Naive B cell (primary cell): Measurements from ENCODE around the gene C16orf96. TPM values are rescaled to one million over a fixed set of nuclear protein-coding genes. Genes with fewer than 3 reads are reported as not detected.
A peak's percentile ranks its signal among the peaks of the same experiment; 100 is the strongest.

Experiments
- ATAC-seq, 2 donors: fragments of 150-1000 bp; cut with Tn5 transposase; 2 replicates each; pipeline ENCODE4 v1.10.0; 2021; ENCODE audit warnings: low read depth in 2 of 2, mild to moderate bottlenecking in 2 of 2, moderate library complexity in 2 of 2
- DNase-seq: peaks from one replicate; pipeline ENCODE4 v3.0.0; 2022
- H3K27ac Mint-ChIP-seq, 6 donors: one replicate each; pipeline ENCODE4 v1.8.0; 2020 to 2022; ENCODE audit warnings: mild to moderate bottlenecking in 6 of 6, mixed read lengths in 6 of 6, moderate library complexity in 5 of 6, inconsistent platforms in 2 of 6
- H3K27me3 Mint-ChIP-seq, 3 donors: one replicate each; pipeline ENCODE4 v1.8.0; 2021 to 2022; ENCODE audit warnings: mixed read lengths in 3 of 3, mild to moderate bottlenecking in 1 of 3
- H3K36me3 Mint-ChIP-seq, 2 donors: one replicate each; pipeline ENCODE4 v1.8.0; 2020 to 2022; ENCODE audit warnings: mixed read lengths in 2 of 2, inconsistent platforms in 1 of 2, mild to moderate bottlenecking in 1 of 2
- H3K4me1 Mint-ChIP-seq, 3 donors: one replicate each; pipeline ENCODE4 v1.8.0; 2020 to 2022; ENCODE audit warnings: mixed read lengths in 3 of 3, inconsistent platforms in 1 of 3, mild to moderate bottlenecking in 1 of 3, moderate library complexity in 1 of 3
- H3K4me3 Mint-ChIP-seq, 8 donors: one replicate each; pipeline ENCODE4 v1.8.0; 2020 to 2022; ENCODE audit warnings: mild to moderate bottlenecking in 8 of 8, mixed read lengths in 8 of 8, moderate library complexity in 8 of 8, inconsistent platforms in 2 of 8
- H3K9me3 Mint-ChIP-seq, 7 donors: one replicate each; pipeline ENCODE4 v1.8.0; 2020 to 2022; ENCODE audit warnings: mixed read lengths in 7 of 7, mild to moderate bottlenecking in 5 of 7, inconsistent platforms in 2 of 7, moderate library complexity in 1 of 7
- polyA plus RNA-seq, 6 donors: library from polyadenylated mRNA; unstranded; fragments of 300-500 nt; fragmentation: Illumina TruSeq; gene quantifications; one replicate each; pipeline ENCODE4 v1.2.3, GENCODE V29; 2021; ENCODE audit warnings: low read depth in 6 of 6

The C16orf96 gene
- polyA plus RNA-seq, 6 donors from 2014 or later: 0.09 to 0.11 TPM; not detected in 4

DNA sequence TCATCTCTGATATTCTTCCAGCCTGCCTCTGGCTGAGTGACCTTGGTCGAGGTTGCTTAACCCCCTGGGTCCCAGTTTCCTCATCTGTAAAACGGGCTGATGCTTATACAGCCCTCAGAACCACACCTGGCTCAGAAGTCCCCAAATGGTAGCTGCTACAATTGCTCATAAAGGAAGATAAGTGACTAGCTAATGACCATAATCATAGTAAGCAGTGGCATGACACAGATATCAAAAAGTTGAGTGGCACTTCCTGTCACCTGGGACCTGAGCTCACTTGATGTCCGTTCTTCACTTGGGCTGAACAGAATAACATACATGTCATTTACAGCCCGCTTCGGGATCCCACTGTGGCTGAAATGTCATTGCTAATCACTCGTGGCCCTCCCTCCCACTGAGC is 70.3 kb downstream of the C16orf96 start:
- Mint-ChIP-seq H3K27ac (peak overlapping the region; percentile 87 to 99 (median 98)), H3K4me1 (peaks cover 18 to 39% (median 29%) of the 10 kb centered on the region in 3 donors), H3K9me3 (peaks cover 0 to 5% (median 0%) of the 10 kb centered on the region in 7 donors), H3K36me3 (no peaks in the 10 kb centered on the region), H3K4me3 (peak overlapping the region; percentile 76 to 99 (median 96)), H3K27me3 (no peaks in the 10 kb centered on the region)
- ATAC-seq: no peak
- DNase-seq: no peak

DNA sequence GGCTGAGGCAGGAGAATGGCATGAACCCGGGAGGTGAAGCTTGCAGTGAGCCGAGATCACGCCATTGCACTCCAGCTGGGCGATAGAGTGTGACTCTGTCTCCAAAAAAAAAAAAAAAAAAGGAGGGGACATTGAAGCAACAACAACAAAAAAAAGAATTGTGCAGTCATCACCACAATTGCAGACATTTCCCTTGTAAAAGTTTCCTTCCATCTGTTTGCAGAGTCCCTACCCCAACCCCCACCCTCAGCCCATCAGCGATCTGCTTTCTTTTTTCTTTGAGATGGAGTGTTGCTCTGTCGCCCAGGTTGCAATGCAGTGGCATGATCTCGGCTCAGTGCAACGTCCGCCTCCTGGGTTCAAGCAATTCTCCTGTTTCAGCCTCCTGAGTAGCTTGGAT is 72.1 kb downstream of the C16orf96 start:
- H3K4me1 Mint-ChIP-seq: peaks cover 18 to 39% (median 29%) of the 10 kb centered on the region in 3 donors
- H3K27me3 Mint-ChIP-seq: no peaks in the 10 kb centered on the region
- H3K27ac Mint-ChIP-seq: no peak overlapping the region
- H3K36me3 Mint-ChIP-seq: no peaks in the 10 kb centered on the region
- DNase-seq: no peak
- H3K9me3 Mint-ChIP-seq: peaks cover 0 to 5% (median 0%) of the 10 kb centered on the region in 7 donors
- ATAC-seq: no peak
- peak overlapping the region in 1 of 8 donors; percentile 9 for H3K4me3 Mint-ChIP-seq

DNA sequence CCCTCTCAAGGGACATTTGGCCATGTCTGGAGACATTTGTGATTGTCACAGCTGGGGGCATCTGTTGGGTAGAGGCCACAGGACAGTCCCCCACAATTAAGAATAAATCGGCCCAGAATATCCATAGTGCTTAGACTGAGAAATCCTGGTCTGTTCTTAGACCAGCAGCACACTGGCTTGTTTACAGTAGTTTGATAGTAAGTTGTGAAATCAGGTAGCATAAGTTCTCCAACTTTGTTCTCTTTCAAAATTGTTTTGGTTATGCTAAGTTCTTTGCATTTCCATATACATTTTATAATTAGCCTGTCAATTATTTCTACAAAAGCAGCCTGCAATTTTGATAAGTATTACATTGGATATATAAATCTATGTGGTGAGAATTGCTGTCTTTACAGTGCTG is 75.3 kb downstream of the C16orf96 start:
- ATAC-seq (no peak), DNase-seq (no peak)
- Mint-ChIP-seq H3K27me3 (no peaks in the 10 kb centered on the region), H3K4me1 (peaks cover 6 to 20% (median 16%) of the 10 kb centered on the region in 3 donors), H3K4me3 (peak overlapping the region in 1 of 8 donors; percentile 3), H3K9me3 (peaks cover 0 to 5% (median 0%) of the 10 kb centered on the region in 7 donors), H3K27ac (no peak overlapping the region), H3K36me3 (no peaks in the 10 kb centered on the region)

DNA sequence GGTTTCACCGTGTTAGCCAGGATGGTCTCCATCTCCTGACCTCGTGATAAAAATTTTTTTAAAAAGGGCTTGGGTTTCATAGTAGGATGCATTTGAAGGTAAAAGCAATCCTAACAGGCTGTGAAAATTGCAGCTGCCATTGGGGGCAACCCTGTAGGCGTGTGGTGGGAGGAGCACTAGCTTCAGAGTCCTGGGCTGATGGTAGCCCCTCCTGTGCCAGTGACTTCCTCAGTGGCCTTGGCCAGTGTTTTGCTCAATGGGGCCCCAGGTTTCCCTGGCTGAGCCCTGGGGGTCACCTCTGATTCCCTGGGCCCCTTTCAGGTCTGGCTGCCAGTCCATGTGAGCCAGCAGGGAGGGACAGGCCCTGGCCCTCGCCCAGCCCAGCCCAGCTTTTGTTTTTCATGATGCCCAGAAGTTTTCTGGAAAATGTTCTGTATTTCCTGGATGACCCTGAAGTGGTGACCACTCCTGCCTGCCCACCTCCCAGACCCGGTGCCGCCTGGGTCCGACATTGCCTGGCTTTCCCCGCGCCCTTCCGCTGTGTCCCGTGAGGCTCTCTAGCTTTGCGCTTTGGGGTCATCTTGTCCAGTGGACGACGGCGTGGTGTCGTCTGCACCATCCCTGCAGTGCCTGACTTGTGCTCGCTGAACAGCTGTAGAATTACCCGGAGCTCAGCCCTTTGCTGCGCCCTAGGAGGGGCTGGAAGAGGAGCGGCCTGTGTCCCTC is 77.9 kb downstream of the C16orf96 start:
- Mint-ChIP-seq H3K27me3 (no peaks in the 10 kb centered on the region), H3K27ac (peak overlapping the region in 1 of 6 donors; percentile 82), H3K4me1 (peaks cover 3 to 12% (median 10%) of the 10 kb centered on the region in 3 donors), H3K4me3 (no peak overlapping the region), H3K36me3 (no peaks in the 10 kb centered on the region), H3K9me3 (peaks cover 0 to 5% (median 0%) of the 10 kb centered on the region in 7 donors)
- DNase-seq: no peak
- ATAC-seq: no peak

DNA sequence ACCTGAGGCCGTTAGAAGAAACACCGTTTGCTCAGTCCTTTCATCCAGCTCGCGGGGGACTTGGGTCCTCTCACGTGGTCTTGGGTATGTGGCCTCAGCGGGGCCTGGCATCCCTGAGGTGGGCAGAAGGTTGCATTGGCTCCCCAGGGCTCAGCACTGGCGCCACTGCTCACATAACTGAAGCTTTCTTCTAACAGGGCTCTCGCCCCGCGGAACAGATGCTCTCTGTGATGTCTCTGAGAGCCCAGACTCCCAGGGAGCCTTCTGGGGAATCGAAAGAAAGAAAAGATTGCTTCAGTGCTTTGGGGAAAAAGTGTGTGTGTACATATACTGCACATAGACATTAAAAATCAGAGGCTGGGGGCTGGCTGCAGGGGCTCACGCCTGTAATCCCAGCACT is 78.6 kb downstream of the C16orf96 start:
- no peak for ATAC-seq
- no peaks in the 10 kb centered on the region for H3K36me3 Mint-ChIP-seq
- H3K4me1 Mint-ChIP-seq: peaks cover 5 to 19% (median 13%) of the 10 kb centered on the region in 3 donors
- no peak overlapping the region for H3K4me3 Mint-ChIP-seq
- H3K27ac Mint-ChIP-seq: no peak overlapping the region
- no peak for DNase-seq
- peaks cover 0 to 5% (median 0%) of the 10 kb centered on the region in 7 donors for H3K9me3 Mint-ChIP-seq
- H3K27me3 Mint-ChIP-seq: no peaks in the 10 kb centered on the region

DNA sequence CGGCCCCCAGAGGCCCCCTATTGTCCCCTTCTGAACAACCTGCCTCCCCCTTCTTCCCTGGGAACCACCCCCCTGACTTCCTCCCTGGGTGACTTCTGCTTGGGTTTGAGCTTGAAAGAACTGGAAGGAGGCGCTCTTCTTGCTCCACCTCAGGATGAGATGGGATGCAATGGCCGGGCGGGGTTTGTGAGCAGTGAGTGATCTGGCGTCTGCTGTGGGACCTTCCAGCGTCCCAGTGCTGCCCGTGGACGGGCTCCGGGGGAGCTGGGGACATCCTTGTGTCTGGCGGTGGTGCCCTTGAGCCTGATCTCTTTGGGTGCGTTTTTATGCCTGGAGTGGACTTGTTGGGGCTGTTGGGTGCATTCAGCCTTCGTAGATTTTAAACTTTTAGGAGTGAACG is 80.1 kb downstream of the C16orf96 start:
- H3K27me3 Mint-ChIP-seq: no peaks in the 10 kb centered on the region
- H3K4me3 Mint-ChIP-seq: no peak overlapping the region
- ATAC-seq: no peak
- H3K36me3 Mint-ChIP-seq: no peaks in the 10 kb centered on the region
- peaks cover 14 to 29% (median 22%) of the 10 kb centered on the region in 3 donors for H3K4me1 Mint-ChIP-seq
- H3K9me3 Mint-ChIP-seq: peaks cover 0 to 2% (median 0%) of the 10 kb centered on the region in 7 donors
- DNase-seq: no peak
- peak overlapping the region in 1 of 6 donors; percentile 74 for H3K27ac Mint-ChIP-seq

DNA sequence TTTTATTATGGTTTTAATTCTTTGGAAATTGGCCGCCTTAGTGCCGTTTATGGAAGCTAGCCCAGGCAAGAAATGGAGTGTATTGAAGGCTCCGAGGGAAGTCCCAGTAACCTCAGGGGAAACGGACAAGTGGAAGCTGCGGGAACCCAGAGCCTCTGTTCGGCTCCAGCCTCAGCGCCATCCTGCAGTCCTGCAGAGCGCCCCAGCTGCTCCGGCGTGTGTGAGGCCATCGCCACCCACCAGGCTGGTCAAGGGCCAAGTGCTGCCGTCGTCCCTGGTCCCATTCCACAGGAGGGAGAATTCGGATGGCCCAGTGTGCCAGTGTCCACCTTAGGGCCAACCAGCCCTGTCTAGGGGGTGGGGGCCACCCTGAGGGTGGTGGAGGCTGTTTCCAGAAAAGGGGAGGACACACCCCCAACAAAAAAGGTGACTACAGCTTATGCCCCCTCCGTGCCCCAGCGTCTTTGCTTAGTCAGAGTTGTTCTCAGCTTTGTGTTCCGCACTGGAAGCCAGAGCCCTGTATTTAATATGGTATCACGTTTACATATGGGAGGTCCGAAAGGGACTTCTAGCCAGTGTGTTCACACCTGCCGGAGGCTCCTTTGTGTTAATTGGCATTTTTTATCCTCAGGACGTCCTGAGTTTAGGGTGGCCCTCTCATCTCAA is 81.5 kb downstream of the C16orf96 start:
- H3K9me3 Mint-ChIP-seq: no peaks in the 10 kb centered on the region
- peak overlapping the region in 1 of 6 donors; percentile 33 for H3K27ac Mint-ChIP-seq
- no peaks in the 10 kb centered on the region for H3K36me3 Mint-ChIP-seq
- no peak for DNase-seq
- ATAC-seq: no peak
- H3K27me3 Mint-ChIP-seq: no peaks in the 10 kb centered on the region
- H3K4me1 Mint-ChIP-seq: peaks cover 19 to 38% (median 33%) of the 10 kb centered on the region in 3 donors
- H3K4me3 Mint-ChIP-seq: no peak overlapping the region

DNA sequence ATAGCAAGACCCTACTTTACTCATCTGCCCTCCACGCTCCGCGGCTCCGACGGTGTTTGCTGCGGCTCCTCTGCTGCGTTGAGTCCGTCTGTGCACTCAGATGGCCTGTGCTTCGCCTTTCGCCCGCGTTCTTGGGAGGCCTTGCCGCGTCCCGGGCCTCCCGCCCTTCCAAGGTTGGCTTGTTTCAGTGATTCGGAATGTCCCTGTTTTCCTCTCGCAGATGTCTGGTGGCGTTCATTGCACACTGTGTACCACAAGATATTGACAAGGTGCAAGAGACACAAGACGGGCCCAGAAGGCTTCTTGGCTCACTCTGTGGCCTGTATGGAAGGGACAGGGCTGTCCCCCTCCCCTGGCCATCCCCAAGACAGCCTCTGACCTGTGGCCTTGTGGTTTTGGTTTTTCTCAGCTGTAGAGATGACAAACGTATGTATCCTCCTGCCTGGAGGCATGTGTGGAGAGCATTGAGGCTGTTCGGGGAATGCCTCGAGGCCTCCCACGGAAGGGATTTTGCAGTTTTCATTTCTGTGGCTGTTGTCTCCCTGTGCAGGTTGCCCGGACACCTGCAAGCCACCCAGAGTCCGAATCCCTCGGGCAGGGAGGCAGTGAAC is 83.9 kb downstream of the C16orf96 start:
- H3K9me3 Mint-ChIP-seq: no peaks in the 10 kb centered on the region
- no peak overlapping the region for H3K4me3 Mint-ChIP-seq
- H3K4me1 Mint-ChIP-seq: peaks cover 19 to 36% (median 30%) of the 10 kb centered on the region in 3 donors
- ATAC-seq: no peak
- H3K27ac Mint-ChIP-seq: peak overlapping the region in 3 of 6 donors; percentile 29 to 66 (median 38)
- no peaks in the 10 kb centered on the region for H3K27me3 Mint-ChIP-seq
- no peaks in the 10 kb centered on the region for H3K36me3 Mint-ChIP-seq
- no peak for DNase-seq

DNA sequence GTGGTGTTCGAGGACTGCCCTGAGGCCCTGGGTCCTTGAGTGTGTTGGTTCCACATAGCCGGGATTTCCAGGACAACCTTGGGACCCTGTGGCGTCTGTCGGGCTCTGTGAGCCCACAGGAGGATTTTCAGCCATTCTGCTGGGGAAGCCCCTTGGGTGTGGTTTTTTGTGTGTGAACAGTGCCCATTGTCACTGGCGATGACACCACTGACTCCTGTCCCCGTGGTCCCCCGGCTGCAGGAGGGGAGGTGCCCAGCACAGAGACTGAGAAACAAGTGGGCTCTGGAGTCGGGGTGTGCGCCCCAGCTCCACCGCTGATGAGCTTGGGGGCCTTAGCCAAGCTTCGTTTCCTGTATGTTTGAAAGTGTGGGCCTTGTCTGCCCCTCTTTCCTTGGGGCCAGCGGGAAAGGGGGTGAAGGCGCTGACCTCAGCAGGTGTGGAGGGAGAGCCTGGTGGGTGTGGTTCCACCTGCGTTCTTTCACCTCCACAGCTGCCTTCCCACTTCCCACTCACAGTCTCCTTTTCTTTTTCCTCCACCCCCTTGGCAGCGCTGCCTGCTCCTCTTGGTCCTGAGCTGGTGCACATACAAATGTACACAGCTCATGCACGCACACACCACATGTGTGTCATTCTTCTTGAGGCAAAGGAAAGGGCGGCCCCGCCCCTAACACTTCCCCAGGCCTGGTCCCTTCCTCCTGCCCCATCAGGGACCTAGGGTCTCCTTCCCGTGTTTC is 84.6 kb downstream of the C16orf96 start:
- no peak for DNase-seq
- Mint-ChIP-seq H3K9me3 (no peaks in the 10 kb centered on the region), H3K27ac (peak overlapping the region in 4 of 6 donors; percentile 56 to 92 (median 80)), H3K27me3 (no peaks in the 10 kb centered on the region), H3K36me3 (no peaks in the 10 kb centered on the region), H3K4me3 (no peak overlapping the region), H3K4me1 (peaks cover 25 to 37% (median 36%) of the 10 kb centered on the region in 3 donors)
- ATAC-seq: no peak

DNA sequence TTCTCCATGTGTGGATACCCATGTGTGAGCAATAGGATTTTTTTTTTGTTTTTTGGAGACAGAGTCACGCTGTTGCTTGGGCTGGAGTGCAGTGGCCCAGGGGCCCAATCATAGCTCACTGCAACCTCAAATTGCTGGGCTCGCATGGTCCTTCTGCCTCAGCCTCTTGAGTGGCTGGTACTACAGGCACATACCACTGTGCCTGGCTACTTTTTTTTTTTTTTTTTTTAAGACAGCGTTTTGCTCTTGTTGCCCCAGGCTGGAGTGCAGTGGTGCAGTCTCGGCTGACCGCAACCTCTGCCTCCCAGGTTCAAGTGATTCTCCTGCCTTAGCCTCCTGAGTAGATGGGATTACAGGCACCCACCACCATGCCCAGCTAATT is 85.2 kb downstream of the C16orf96 start:
- no peak for ATAC-seq
- no peak for DNase-seq
- peak overlapping the region in 4 of 6 donors; percentile 56 to 92 (median 80) for H3K27ac Mint-ChIP-seq
- H3K9me3 Mint-ChIP-seq: no peaks in the 10 kb centered on the region
- H3K27me3 Mint-ChIP-seq: no peaks in the 10 kb centered on the region
- H3K4me3 Mint-ChIP-seq: peak overlapping the region in 1 of 8 donors; percentile 73
- peaks cover 25 to 37% (median 33%) of the 10 kb centered on the region in 3 donors for H3K4me1 Mint-ChIP-seq
- no peaks in the 10 kb centered on the region for H3K36me3 Mint-ChIP-seq

DNA sequence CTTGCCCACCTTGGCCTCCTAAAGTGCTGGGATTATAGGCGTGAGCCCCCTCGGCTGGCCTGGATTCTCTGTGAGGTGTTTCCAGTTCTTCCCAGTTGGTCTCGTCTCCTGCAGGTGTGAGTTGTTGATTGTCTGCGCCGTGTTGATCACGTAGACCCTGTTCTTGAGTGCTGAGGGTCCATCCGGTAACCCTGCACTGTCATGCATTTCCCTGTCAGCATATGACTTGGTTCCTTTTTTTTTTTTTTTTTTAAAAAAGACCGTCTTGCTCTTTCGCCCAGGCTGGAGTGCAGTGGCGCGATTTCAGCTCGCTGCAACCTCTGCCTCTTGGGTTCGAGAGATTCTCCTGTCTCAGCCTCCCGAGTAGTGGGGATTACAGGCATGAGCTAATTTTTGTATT is 85.8 kb downstream of the C16orf96 start:
- no peaks in the 10 kb centered on the region for H3K36me3 Mint-ChIP-seq
- no peak for DNase-seq
- H3K4me1 Mint-ChIP-seq: peaks cover 25 to 37% (median 31%) of the 10 kb centered on the region in 3 donors
- H3K4me3 Mint-ChIP-seq: peak overlapping the region in 5 of 8 donors; percentile 10 to 73 (median 62)
- H3K27ac Mint-ChIP-seq: peak overlapping the region in 2 of 6 donors; percentile 48 to 85
- ATAC-seq: peak; percentile 30 to 49
- H3K9me3 Mint-ChIP-seq: no peaks in the 10 kb centered on the region
- H3K27me3 Mint-ChIP-seq: no peaks in the 10 kb centered on the region

DNA sequence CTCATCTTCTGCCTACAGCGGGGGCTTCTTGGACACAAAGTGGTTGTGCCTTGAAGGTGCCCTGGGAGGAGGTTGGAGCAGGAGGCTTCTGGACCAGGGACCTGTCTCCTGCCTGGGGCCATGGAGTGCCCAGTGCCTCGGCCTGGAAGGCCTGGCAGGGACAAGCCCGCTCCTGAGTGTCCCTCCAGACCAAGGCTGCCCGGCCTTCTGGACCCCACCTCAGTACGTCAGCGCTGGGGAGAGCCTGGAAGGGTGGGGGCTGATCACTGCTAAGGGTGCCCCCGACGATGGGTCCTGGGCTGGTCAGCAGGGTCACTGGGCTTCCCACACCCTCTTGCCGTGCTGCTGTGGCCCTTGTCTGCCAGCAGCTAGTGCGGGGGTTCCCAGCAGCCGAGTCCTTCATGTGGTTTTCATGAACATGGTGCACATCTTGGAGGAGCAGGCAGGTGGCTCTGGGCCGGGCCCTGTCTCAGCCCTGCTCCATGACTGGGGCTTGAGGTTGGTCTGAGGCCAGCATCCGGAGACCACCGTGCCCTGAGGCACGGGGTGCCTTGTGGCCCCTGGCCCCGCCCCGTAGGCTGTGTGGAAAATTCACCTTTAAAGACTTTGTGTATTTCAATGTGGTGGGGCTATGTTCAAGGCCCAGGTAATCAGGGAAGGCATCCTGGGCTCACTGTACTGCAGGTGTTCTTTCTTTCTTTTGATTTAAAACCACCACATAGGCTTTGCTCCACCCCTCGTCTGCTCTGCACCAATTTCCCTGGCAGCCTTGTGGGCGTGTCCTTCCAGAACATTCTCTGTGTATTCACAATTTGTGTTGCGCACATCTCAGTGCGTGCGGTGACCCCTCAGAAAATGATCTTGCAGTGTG is 90.9 kb downstream of the C16orf96 start:
- no peaks in the 10 kb centered on the region for H3K36me3 Mint-ChIP-seq
- no peaks in the 10 kb centered on the region for H3K9me3 Mint-ChIP-seq
- ATAC-seq (no peak), DNase-seq (no peak)
- H3K27ac Mint-ChIP-seq: peak overlapping the region in 1 of 6 donors; percentile 57
- peaks cover 23 to 26% (median 25%) of the 10 kb centered on the region in 3 donors for H3K4me1 Mint-ChIP-seq
- H3K4me3 Mint-ChIP-seq: no peak overlapping the region
- no peaks in the 10 kb centered on the region for H3K27me3 Mint-ChIP-seq
